Parathyroid adenoma (tissue), 2 donors: ENCODE measurements around the gene AGAP3.

ENCODE experiments used
- H2AFZ ChIP-seq: fragments of 300-600 bp; sonication (generic); one replicate; pipeline ENCODE4 v1.7.0; 2017; ENCODE audit warnings: antibody characterized with exemption, mild to moderate bottlenecking
- H3K27ac ChIP-seq: fragments of 300-600 bp; sonication (generic); one replicate; pipeline ENCODE4 v1.7.0; 2017
- H3K27me3 ChIP-seq: fragments of 300-600 bp; sonication (generic); one replicate; pipeline ENCODE4 v1.7.0; 2017; ENCODE audit warnings: low read length; ENCODE audit not compliant: control insufficient read depth, insufficient read depth
- H3K36me3 ChIP-seq: fragments of 300-600 bp; sonication (generic); one replicate; pipeline ENCODE4 v1.7.0; 2017; ENCODE audit warnings: low read length; ENCODE audit not compliant: control insufficient read depth, insufficient read depth
- H3K4me1 ChIP-seq: fragments of 300-600 bp; sonication (generic); one replicate; pipeline ENCODE4 v1.7.0; 2017; ENCODE audit warnings: control low read depth
- H3K4me2 ChIP-seq: fragments of 300-600 bp; sonication (generic); one replicate; pipeline ENCODE4 v1.7.0; 2017; ENCODE audit warnings: low read length
- H3K4me3 ChIP-seq: fragments of 300-600 bp; sonication (generic); one replicate; pipeline ENCODE4 v1.7.0; 2017; ENCODE audit warnings: low read depth, low read length
- H3K79me2 ChIP-seq: fragments of 300-600 bp; sonication (generic); one replicate; pipeline ENCODE4 v1.7.0; 2017; ENCODE audit warnings: control low read depth
- H3K9ac ChIP-seq: fragments of 300-600 bp; sonication (generic); one replicate; pipeline ENCODE4 v1.7.0; 2017; ENCODE audit warnings: mild to moderate bottlenecking
- H3K9me3 ChIP-seq: fragments of 300-600 bp; sonication (generic); one replicate; pipeline ENCODE4 v1.7.0; 2017; ENCODE audit warnings: low read length; ENCODE audit not compliant: control insufficient read depth
- TF ChIP-seq, protein P1 (sequence below): fragments of 300-600 bp; sonication (generic); IDR thresholded peaks from one replicate; pipeline ENCODE4 v1.7.0; 2017; ENCODE audit warnings: antibody characterized with exemption, mild to moderate bottlenecking
- donor health status: primary hyperparathyroidism.

Gene AGAP3

DNA sequence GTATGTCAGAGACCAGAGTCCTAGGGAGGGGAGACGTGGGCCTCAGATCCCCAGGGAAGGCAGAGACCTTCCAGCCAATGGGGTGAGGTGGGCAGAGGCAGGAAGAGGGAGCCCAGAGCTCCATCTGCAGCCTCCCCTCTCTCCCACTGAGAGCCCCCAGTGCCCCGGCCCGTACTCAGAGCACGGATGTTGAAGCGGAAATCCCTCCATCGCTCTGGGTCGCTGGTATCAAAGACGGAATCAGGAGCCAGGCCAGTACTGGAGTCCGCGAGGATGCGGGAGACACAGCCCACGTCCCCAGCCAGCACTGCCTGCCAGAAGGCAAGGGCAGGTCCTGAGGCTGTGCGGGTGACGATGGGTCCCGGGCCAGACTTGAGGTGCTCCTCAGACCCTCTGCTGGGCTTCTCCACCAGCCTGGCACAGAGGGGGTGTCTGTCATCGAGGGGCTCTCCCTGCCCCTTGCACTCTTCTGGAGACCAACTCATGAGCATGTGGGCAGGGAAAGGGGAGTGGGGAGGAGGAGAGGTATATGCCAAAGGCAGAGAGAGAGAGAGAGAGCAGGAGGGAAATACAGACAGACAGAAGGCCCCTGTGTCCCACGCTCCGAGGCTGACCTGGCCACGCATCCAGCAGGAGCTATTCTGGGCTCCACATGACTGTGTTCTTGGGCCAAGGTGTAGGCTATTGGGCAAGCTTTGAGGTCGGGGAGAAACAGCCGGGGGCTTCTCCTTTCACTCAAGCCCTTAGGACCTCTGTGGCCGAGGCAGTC, 100.5 kb downstream of the AGAP3 start, which contains the start of gene ASB10:
Gene ASB10, minus strand, starts transcription at position 611 of the 769 bp plus-strand sequence. Its CDS starts 120 bp downstream, at position 491.
- H3K27ac ChIP-seq: no peak within 1 kb of the TSS
- TF ChIP-seq, protein P1, sequence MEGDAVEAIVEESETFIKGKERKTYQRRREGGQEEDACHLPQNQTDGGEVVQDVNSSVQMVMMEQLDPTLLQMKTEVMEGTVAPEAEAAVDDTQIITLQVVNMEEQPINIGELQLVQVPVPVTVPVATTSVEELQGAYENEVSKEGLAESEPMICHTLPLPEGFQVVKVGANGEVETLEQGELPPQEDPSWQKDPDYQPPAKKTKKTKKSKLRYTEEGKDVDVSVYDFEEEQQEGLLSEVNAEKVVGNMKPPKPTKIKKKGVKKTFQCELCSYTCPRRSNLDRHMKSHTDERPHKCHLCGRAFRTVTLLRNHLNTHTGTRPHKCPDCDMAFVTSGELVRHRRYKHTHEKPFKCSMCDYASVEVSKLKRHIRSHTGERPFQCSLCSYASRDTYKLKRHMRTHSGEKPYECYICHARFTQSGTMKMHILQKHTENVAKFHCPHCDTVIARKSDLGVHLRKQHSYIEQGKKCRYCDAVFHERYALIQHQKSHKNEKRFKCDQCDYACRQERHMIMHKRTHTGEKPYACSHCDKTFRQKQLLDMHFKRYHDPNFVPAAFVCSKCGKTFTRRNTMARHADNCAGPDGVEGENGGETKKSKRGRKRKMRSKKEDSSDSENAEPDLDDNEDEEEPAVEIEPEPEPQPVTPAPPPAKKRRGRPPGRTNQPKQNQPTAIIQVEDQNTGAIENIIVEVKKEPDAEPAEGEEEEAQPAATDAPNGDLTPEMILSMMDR: no peak
- no peak within 1 kb of the TSS for H3K4me3 ChIP-seq
- no peaks in the 10 kb centered on the region for H3K79me2 ChIP-seq
- H3K9ac ChIP-seq: no peak within 1 kb of the TSS
- no peaks in the 10 kb centered on the region for H3K36me3 ChIP-seq
- H2AFZ ChIP-seq: no peak within 1 kb of the TSS
- H3K4me2 ChIP-seq: no peak within 1 kb of the TSS
- no peaks in the 10 kb centered on the region for H3K27me3 ChIP-seq
- no peaks in the 10 kb centered on the region for H3K4me1 ChIP-seq
- H3K9me3 ChIP-seq: no peaks in the 10 kb centered on the region

DNA sequence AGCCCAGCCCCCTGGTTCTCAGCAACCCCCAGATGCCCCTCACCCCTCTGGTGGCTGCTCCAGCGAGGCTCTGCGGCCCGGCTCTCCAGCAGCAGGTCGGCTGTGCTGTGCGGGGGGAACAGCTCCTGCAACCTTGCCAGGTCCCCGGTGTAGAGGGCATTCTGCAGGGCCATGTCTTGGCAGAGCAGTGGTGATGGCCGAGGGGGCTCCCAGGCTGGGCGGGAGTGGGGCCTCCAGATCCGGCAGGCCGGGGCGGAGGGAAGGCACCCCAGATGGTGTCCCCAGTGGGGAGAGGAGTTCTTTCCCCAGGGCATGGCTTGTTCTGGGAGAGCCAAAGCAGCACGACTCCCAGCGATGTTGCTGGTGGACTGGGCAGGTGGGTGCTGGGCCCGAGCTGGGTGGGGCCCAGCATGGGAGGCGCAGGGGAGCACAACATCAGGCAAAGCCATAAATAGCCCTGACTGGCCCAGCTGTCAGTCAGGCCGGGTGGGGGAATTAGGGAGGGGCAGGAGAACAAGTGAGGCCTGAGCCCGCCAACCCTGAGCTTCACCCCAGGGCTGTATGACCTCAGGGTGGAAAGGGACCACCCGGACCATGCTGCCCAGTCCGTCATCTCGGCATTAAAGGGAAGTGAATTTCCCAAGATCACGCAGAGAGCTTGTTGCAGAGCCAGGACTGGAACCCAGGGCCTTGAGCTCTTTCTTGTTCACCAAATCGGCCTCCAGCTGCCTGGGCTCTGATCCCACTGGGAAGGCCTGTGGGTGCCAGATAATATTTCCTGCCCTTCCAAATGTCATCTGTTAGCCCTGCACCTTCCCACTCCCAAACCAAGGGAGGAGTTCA, 101.4 kb downstream of the AGAP3 start:
- no peak overlapping the region for H2AFZ ChIP-seq
- no peak overlapping the region for H3K27ac ChIP-seq
- no peak overlapping the region for H3K4me3 ChIP-seq
- no peaks in the 10 kb centered on the region for H3K4me1 ChIP-seq
- no peak overlapping the region for H3K4me2 ChIP-seq
- no peak overlapping the region for H3K9ac ChIP-seq
- H3K27me3 ChIP-seq: no peaks in the 10 kb centered on the region
- no peaks in the 10 kb centered on the region for H3K36me3 ChIP-seq
- TF ChIP-seq, protein P1: no peak
- H3K79me2 ChIP-seq: no peaks in the 10 kb centered on the region
- H3K9me3 ChIP-seq: no peaks in the 10 kb centered on the region

DNA sequence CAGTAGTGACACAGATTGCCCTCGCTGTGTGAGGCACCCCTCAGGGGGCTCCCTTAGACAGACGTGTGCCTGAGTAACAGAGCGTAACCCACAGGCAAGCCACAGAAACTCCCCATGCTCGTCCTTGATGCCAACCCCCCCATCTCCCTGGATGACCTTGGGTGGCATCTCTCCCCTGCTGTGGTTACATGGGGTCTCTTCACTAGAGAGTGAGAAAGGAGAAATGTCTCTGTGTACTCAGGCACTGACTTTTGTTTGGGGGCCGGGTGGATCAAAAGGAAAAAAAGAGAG, 101.9 kb downstream of the AGAP3 start:
- H3K9ac ChIP-seq: no peak overlapping the region
- no peaks in the 10 kb centered on the region for H3K4me1 ChIP-seq
- no peak overlapping the region for H3K4me3 ChIP-seq
- H3K9me3 ChIP-seq: no peaks in the 10 kb centered on the region
- no peaks in the 10 kb centered on the region for H3K27me3 ChIP-seq
- H3K27ac ChIP-seq: no peak overlapping the region
- no peaks in the 10 kb centered on the region for H3K36me3 ChIP-seq
- no peak overlapping the region for H3K4me2 ChIP-seq
- TF ChIP-seq, protein P1: no peak
- no peak overlapping the region for H2AFZ ChIP-seq
- H3K79me2 ChIP-seq: no peaks in the 10 kb centered on the region

- H3K4me3 ChIP-seq: no peak overlapping the region
- H3K27me3 ChIP-seq: no peaks in the 10 kb centered on the region
- no peaks in the 10 kb centered on the region for H3K79me2 ChIP-seq
- H2AFZ ChIP-seq: no peak overlapping the region
- no peak overlapping the region for H3K27ac ChIP-seq
- H3K4me2 ChIP-seq: no peak overlapping the region
- H3K9ac ChIP-seq: no peak overlapping the region
- no peaks in the 10 kb centered on the region for H3K9me3 ChIP-seq
- H3K36me3 ChIP-seq: no peaks in the 10 kb centered on the region
- H3K4me1 ChIP-seq: no peaks in the 10 kb centered on the region
- TF ChIP-seq, protein P1: no peak
Observed at GRCh38 chr7:151189038-151189437, 102.8 kb downstream of the AGAP3 start.
